HG02970 (cell line): ENCODE measurements around the gene STX8.

ENCODE experiments used
- ATAC-seq: cut with Tn5 transposase; IDR thresholded peaks from one replicate; pipeline ENCODE4 v1.9.1; 2021; ENCODE audit warnings: mild to moderate bottlenecking, moderate library complexity, moderate number of reproducible peaks; ENCODE audit not compliant: unreplicated experiment, low FRiP score

The STX8 gene

DNA sequence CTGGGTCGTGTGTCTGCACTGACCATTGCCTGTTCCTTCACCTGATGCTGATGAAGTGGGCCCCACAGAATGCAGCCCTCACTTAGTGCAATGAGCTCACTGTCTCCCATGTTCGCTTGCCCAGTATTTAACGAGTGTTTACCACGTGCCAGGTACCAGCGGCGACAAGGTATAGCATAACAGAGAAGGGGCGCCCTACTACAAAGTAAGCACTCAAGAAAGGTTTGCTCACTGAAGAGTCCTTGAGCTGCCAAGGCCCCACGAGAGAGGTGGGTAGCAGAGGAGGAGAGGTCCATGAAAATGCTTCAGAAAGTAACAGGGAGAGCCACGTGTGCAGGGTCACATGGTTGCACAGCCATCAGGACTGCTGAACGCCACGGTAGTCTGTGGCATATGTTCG lies 324.3 kb downstream of the STX8 start:
- no peak for ATAC-seq

DNA sequence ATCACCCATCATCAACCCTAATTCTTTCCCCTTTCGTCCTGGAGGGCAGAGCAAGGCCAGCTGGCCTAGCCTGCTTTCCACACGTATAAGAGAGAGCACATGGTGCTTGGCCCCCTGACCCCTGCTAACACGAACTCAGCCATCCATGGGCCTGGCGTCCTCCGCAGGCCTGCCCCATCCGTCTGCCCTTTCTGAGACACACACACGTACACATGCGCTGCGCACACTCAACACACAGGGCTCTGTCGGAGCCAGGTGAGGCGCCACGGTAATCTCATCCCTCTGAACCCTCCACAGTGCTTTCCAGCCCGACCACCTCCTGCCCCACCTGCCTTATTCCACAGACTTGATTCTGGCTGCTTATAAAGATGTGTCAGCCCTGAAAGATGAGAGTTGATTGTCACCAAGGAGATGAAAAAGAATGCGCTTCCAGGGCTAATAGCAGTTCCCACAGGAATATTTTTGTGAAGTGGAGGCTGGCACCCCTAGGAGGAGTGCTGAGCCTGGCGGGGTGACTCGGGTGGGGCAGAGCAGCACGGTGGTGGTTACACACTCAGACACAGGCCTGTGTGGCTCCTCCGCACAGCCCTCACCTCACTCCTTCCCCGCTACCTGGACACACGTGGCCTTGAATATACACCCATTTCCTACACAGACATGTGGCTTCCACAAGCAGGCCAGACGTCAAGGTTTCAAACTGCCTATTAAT lies 326.2 kb downstream of the STX8 start:
- no peak for ATAC-seq

- ATAC-seq, result no peak
Measured at GRCh38 chr17:9247401-9247938, 328.1 kb downstream of the STX8 start.

DNA sequence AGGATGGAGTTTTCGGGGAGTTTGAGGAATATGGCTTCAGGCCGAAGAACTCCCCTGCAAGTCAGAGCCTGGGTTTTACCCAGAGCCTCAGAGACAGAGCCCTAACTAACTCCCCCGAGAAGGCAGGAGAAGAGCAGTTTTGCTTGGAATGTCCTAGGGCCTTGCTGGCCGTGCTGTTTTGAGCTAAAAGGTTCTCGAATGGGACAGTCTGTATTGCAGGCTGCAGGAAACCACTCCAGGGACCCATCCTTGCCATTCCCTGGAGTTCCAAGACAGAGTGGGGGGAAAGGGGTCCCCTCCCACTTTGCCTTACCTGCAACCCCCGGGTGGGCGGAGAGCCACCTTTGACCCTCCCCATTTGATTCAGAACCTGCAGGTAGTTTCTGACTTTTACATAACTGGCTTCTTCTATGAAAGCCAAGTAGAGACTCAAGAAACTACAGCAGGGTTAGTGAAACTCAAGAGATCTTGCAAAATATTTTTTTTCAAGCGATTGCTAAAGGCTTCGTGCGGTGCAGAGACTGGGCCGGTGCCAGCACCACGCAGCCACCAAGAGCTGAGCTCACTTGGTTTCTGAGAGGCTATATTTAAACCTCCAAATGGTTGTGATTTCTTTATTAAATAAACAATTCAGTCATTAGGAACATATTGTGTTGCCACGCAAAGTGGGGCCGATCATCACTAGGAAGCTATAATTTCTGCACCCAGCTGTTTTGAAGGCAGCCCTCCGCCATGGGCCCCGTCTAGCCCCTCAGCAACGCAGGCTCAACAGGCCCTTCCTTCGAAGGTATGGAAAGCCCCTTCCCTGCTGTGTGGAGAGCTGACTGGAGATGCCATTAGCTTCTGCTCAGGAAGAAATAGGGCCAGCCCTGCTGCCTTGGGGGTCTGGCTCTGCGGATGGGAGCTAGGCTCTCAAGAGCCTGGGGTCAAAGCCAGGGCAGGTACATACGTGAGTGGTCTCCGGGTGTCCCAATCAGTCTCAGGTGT lies 331.3 kb downstream of the STX8 start:
- no peak for ATAC-seq

GRCh38 chr17:9242983-9243382 lies 332.6 kb downstream of the STX8 start:
- no peak for ATAC-seq

GRCh38 chr17:9242497-9242881 lies 333.1 kb downstream of the STX8 start:
- ATAC-seq, result no peak

- no peak for ATAC-seq
Measured at GRCh38 chr17:9241774-9242496, 333.7 kb downstream of the STX8 start.

GRCh38 chr17:9241371-9241712 lies 334.3 kb downstream of the STX8 start:
- ATAC-seq, result no peak

DNA sequence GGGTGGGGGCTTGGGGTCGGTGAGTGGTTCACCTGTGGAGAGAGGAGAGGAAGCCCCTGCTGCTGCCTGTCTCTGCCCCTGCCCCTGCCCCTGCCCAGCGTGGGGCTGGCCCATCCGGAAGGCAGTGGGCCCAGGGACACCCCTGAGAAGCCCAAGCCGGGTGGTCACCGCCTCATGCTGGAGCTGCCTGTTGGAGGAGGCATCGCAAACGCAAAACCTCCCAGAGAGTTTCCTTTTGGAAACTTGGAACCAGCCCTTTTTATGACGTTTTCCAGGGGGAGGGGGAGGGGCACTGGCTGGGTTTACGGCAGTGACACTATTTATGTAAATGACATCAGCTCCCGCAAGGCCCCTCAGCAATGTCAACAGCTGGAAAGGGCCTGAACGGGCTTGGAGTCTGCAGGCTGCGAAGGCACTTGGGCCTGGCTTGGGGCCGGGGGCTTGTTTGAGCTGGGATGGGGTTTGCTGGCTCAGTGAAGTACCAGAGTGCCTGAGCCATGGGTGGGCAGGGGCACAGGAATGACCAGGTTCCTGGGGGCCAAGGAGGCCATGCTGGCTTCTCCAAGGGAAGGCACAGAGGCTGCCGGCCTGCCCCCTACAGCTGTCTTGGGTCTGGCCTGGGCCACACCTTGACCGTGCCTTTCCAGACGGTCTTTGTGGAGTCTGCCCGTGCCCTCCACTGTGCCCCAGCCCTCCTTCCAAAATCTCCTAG lies 334.8 kb downstream of the STX8 start:
- no peak for ATAC-seq

- ATAC-seq, result peak; percentile 55
Measured at GRCh38 chr17:9239793-9240658, 335.6 kb downstream of the STX8 start.

- ATAC-seq, result no peak
Measured at GRCh38 chr17:9239246-9239792, 336.3 kb downstream of the STX8 start.

GRCh38 chr17:9238340-9239245 lies 337.0 kb downstream of the STX8 start:
- no peak for ATAC-seq

- no peak for ATAC-seq
Measured at GRCh38 chr17:9237661-9238301, 337.8 kb downstream of the STX8 start.

- no peak for ATAC-seq
Measured at GRCh38 chr17:9237053-9237410, 338.6 kb downstream of the STX8 start.

DNA sequence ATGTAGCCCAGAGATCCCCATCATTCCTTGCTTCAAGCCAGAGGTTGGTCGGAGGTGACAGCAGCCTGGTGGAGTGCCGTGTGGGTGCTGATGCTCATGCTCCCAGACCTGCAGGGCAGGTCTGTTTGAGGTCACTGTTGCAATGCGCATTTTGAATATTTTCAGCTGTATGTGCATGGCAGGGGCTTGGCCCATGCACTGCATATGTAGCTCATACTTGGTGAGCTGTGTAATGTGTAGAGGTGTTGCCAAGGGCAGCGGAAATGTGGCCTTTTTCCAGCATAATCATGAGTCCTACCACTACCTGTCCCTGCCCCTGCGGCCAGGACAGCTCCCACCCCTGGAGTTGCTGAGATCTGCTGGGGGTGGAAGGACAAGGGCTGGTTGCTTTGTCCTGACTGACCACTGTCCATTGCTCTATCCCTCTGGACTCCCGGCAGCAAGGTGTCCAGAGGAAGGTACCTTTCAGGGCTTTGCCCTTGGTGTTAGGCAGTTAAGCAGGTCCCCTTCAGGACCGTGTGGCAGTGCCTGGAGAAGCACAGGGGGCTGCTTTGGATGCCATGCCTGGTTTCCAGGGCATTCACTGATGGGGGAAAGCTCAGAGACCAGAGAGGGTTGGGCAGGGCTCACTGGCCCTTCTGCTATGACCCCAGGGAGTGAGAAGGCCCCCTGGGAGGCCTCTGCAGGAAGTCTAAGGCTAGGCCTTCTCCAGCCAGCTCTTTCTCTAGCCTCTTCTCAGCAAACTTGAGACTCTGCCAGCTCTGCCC lies 339.2 kb downstream of the STX8 start:
- no peak for ATAC-seq

DNA sequence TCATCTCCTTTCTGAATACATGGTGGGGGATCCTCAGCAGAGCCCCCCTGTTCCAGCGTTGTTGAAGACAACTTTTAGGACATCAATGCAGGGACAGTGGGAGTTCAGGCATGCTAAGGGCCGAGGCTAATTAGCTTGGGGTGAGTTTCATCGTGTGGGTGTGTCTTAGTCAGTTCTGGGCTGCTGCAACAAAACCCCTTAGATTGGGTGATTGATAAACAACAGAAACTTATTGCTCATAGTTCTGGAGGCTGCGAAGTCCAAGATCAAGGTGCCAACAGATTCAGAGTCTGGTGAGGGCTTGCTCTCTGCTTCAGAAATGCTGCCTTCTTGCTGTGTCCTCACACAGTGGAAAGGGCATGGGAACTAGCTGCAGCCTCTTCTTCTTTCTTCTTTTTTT lies 340.3 kb downstream of the STX8 start:
- no peak for ATAC-seq

DNA sequence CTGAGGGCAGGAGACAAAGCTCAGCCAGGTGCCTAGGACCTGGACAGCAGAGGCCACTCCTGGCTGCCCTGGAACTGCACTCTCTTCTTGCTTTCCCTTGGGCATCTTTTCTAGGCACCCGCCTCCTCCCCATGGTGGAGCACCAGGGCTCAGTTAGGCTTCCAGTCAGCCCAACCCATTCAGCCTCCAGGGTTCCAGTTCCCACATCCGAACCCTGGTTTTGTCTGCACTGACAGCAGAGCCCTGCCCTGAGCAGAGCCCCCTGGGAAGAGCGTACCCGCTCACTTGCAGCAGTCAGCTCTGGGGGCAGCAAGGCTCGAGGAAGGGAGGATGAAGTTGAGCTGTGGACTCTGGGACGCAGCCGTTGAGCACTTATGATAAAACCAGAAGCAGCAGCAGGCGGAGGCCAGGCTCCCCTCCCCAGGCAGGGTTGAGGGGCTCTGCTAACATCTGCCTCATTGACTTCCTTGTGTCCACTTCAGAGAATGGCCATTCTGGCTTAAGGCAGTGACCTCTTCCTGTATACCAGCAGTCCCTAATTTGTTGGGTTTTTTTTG lies 341.2 kb downstream of the STX8 start:
- ATAC-seq, result no peak
